Smooth muscle cell (in vitro differentiated cells): ENCODE measurements around the gene GUCY1A2. TPM values are rescaled to one million over a fixed set of nuclear protein-coding genes. Genes with fewer than 3 reads are reported as not detected.
"Not testable (repeated sequence)": the region's sequence is repeated elsewhere in the genome, so short reads cannot be mapped to it uniquely, and the experiment has no call there.

ENCODE experiments used
- DNase-seq: peaks from one replicate; lab custom pipeline; 2025; ENCODE audit not compliant: unreplicated experiment; lab: John Stamatoyannopoulos, UW
- H2AFZ ChIP-seq: fragments of 200-600 bp; sonication (generic); 2 replicates; pipeline ENCODE4 v1.6.0; 2016; ENCODE audit warnings: antibody characterized with exemption, low read depth, mild to moderate bottlenecking
- H3F3A ChIP-seq: fragments of 200-600 bp; sonication (generic); 2 replicates; pipeline ENCODE4 v1.6.0; 2017; ENCODE audit warnings: antibody characterized with exemption, low read depth
- H3K27ac ChIP-seq: fragments of 200-600 bp; sonication (generic); 2 replicates; pipeline ENCODE4 v1.5.1; 2016; ENCODE audit warnings: low read depth, mild to moderate bottlenecking
- H3K27me3 ChIP-seq: fragments of 200-600 bp; sonication (generic); 2 replicates; pipeline ENCODE4 v1.6.1; 2016; ENCODE audit warnings: low read depth, mild to moderate bottlenecking
- H3K36me3 ChIP-seq: fragments of 200-600 bp; sonication (generic); 2 replicates; pipeline ENCODE4 v1.5.1; 2016; ENCODE audit warnings: low read depth
- H3K4me1 ChIP-seq: fragments of 200-600 bp; sonication (generic); 2 replicates; pipeline ENCODE4 v1.5.1; 2016; ENCODE audit warnings: low read depth
- H3K4me2 ChIP-seq: fragments of 200-600 bp; sonication (generic); 2 replicates; pipeline ENCODE4 v1.6.0; 2016; ENCODE audit warnings: mild to moderate bottlenecking
- H3K4me3 ChIP-seq: fragments of 200-600 bp; sonication (generic); 2 replicates; pipeline ENCODE4 v1.5.1; 2016; ENCODE audit warnings: mild to moderate bottlenecking
- H3K79me2 ChIP-seq: fragments of 200-600 bp; sonication (generic); 2 replicates; pipeline ENCODE4 v1.6.0; 2016; ENCODE audit warnings: low read depth, mild to moderate bottlenecking
- H3K9ac ChIP-seq: fragments of 200-600 bp; sonication (generic); 2 replicates; pipeline ENCODE4 v1.6.0; 2016; ENCODE audit warnings: low read depth
- H3K9me3 ChIP-seq: fragments of 200-600 bp; sonication (generic); replicated peaks from 2 replicates; pipeline ENCODE4 v1.5.1; 2016; ENCODE audit warnings: low read depth
- H4K20me1 ChIP-seq: fragments of 200-600 bp; sonication (generic); 2 replicates; pipeline ENCODE4 v1.6.0; 2016; ENCODE audit warnings: low read depth
- WGBS: methylation state at CpG from one replicate; pipeline ENCODE4 v1.1.7; 2016; ENCODE audit warnings: low lambda C conversion rate; 5-methylcytosine and 5-hydroxymethylcytosine counted together
- polyA plus RNA-seq: library from polyadenylated mRNA; unstranded; fragments of >200 nt; fragmentation: Nextera tagmentation; extraction: Ambion mirVana; gene quantifications from 2 replicates; pipeline ENCODE4 v1.2.1, GENCODE V29; 2016
- total RNA-seq: library from RNA; depleted of rRNA; stranded (reverse); fragments of >200 nt; gene quantifications from 2 replicates; pipeline ENCODE4 v1.2.3, GENCODE V29; 2014
- TF ChIP-seq, protein P1 (sequence below): fragments of 200-600 bp; sonication (generic); IDR thresholded peaks from 2 replicates; pipeline ENCODE4 v1.5.1; 2017; ENCODE audit warnings: borderline replicate concordance, mild to moderate bottlenecking, antibody characterized with exemption; ENCODE audit not compliant: insufficient read depth, poor library complexity, severe bottlenecking

GUCY1A2 gene
- total and polyA plus RNA-seq, 2 experiments from 2014 or later = 0.08 to 1.1 TPM

DNA sequence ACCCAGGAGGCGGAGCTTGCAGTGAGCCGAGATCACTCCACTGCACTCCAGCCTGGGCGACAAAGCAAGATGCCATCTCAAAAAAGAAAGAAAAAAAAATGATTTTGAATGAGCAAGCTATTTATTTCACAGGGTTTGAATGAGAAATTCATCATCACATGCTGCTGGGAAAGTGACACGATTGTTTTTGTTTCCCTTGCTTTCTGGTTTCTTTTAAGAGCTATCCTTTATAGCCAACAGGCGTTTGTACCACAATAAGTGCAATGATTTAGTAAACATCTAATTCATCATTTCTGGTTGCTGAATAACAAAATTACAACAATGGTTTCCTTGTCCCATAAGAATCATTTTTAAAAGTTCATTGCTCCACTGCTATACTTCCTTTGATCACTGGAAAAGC, 129.9 kb downstream of the GUCY1A2 start:
- H2AFZ ChIP-seq = no peak overlapping the region
- H3K9ac ChIP-seq = no peak overlapping the region
- no peaks in the 10 kb centered on the region for H3K27me3 ChIP-seq
- H3K4me2 ChIP-seq = no peak overlapping the region
- H3K9me3 ChIP-seq = no peaks in the 10 kb centered on the region
- H3K27ac ChIP-seq = no peak overlapping the region
- no peak overlapping the region for H3K4me3 ChIP-seq
- 93% methylated on average over 5 of the region's 5 CpGs for WGBS
- H3K79me2 ChIP-seq = no peaks in the 10 kb centered on the region
- TF ChIP-seq, protein P1, sequence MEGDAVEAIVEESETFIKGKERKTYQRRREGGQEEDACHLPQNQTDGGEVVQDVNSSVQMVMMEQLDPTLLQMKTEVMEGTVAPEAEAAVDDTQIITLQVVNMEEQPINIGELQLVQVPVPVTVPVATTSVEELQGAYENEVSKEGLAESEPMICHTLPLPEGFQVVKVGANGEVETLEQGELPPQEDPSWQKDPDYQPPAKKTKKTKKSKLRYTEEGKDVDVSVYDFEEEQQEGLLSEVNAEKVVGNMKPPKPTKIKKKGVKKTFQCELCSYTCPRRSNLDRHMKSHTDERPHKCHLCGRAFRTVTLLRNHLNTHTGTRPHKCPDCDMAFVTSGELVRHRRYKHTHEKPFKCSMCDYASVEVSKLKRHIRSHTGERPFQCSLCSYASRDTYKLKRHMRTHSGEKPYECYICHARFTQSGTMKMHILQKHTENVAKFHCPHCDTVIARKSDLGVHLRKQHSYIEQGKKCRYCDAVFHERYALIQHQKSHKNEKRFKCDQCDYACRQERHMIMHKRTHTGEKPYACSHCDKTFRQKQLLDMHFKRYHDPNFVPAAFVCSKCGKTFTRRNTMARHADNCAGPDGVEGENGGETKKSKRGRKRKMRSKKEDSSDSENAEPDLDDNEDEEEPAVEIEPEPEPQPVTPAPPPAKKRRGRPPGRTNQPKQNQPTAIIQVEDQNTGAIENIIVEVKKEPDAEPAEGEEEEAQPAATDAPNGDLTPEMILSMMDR = no peak
- H3K4me1 ChIP-seq = no peaks in the 10 kb centered on the region
- no peaks in the 10 kb centered on the region for H4K20me1 ChIP-seq
- no peaks in the 10 kb centered on the region for H3K36me3 ChIP-seq
- no peak for DNase-seq
- H3F3A ChIP-seq = no peaks in the 10 kb centered on the region

DNA sequence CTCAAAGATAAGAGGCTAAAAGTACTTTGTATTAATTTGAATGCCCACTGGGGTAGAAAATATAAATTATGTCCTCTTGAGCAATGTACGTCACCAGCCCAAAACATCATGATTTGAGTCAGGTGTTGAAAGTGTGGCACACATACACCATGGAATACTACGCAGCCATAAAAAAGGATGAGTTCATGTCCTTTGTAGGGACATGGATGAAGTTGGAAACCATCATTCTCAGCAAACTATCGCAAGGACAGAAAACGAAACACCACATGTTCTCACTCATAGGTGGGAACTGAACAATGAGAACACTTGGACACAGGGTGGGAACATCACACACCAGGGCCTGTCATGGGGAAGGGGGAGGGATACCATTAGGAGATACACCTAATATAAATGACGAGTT, 134.6 kb downstream of the GUCY1A2 start:
- H2AFZ ChIP-seq, H3F3A ChIP-seq, H3K9ac ChIP-seq, H3K36me3 ChIP-seq, H4K20me1 ChIP-seq, H3K27me3 ChIP-seq, H3K4me1 ChIP-seq, DNase-seq, H3K4me2 ChIP-seq, H3K4me3 ChIP-seq, H3K79me2 ChIP-seq, H3K9me3 ChIP-seq, H3K27ac ChIP-seq: not testable (repeated sequence)
- WGBS = 90% methylated on average over 5 of the region's 5 CpGs

DNA sequence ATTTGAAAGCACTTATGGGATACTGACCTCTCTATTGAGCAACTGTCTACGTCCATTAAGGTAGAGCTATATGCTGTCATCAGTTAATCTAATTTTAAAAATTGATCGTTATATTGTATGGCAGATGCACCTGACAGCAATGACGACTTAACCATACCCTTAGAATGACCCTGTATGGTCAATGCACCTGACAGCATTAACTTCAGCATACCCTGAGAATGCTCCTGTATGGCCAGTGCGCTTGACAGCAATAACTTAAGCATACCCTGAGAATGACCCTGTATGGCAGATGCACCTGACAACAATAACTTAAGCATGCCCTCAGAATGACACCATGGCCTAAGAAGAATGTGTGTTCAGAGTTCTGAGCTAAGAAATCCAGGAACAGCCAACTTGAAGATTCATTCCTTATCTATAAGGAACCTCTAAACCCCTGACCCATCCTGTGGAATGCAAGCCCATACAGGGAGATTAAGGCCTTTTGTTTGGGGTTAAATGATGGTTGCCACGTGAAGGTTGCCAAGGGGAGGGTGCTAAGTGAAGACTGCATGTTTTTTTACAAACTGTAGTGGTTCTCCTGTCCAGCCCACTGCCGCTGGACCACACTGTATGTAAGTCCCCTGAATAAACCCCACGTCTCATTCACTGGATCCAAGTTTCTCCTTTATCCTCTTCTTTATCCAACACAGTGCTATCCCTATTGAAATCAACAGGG, 138.3 kb downstream of the GUCY1A2 start:
- DNase-seq = no peak
- no peaks in the 10 kb centered on the region for H4K20me1 ChIP-seq
- H3K4me3 ChIP-seq = no peak overlapping the region
- 77% methylated on average over 7 of the region's 7 CpGs for WGBS
- no peaks in the 10 kb centered on the region for H3K9me3 ChIP-seq
- TF ChIP-seq, protein P1 = no peak
- no peak overlapping the region for H2AFZ ChIP-seq
- H3K4me1 ChIP-seq = no peaks in the 10 kb centered on the region
- no peaks in the 10 kb centered on the region for H3K36me3 ChIP-seq
- H3K27ac ChIP-seq = no peak overlapping the region
- no peaks in the 10 kb centered on the region for H3K79me2 ChIP-seq
- no peaks in the 10 kb centered on the region for H3K27me3 ChIP-seq
- H3F3A ChIP-seq = no peaks in the 10 kb centered on the region
- no peak overlapping the region for H3K9ac ChIP-seq
- no peak overlapping the region for H3K4me2 ChIP-seq

DNA sequence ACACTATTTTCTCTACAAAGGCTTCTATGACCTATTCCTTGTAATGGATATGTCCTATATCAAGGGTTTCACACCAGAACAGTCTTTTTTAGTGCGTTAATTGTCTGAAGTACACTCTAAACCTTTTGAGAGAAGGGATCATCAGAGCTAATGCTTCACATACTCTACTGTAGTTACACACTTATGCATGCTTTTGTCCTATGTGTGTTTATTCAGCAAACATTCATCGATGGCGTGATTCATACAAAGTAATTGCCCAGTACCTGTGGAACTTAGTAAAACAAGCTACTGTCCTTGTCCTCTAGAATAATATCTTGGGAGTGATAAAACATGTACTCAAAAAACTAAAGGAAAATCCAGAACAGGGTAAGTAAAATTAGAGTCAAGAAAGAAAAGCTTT, 139.2 kb downstream of the GUCY1A2 start:
- no peak for DNase-seq
- WGBS = 94% methylated on average over 3 of the region's 3 CpGs
- Histone ChIP-seq H3K9me3 (no peaks in the 10 kb centered on the region), H3K27me3 (no peaks in the 10 kb centered on the region), H3K4me3 (no peak overlapping the region), H3F3A (no peaks in the 10 kb centered on the region), H3K4me1 (no peaks in the 10 kb centered on the region), H3K36me3 (no peaks in the 10 kb centered on the region), H3K27ac (no peak overlapping the region), H4K20me1 (no peaks in the 10 kb centered on the region), H3K4me2 (no peak overlapping the region), H2AFZ (no peak overlapping the region), H3K79me2 (no peaks in the 10 kb centered on the region), H3K9ac (no peak overlapping the region)
- TF ChIP-seq, protein P1 = no peak
